Trophoblast cell (in vitro differentiated cells and primary cell): ENCODE measurements around the gene HIRA.

Experiments
- DNase-seq, 2 donors: peaks; one replicate each; pipeline ENCODE4 v3.0.0-alpha.2; 2016
- H2AFZ ChIP-seq: 2 replicates; pipeline ENCODE4 v1.6.1; 2013; ENCODE audit warnings: low read length, moderate library complexity, mild to moderate bottlenecking; ENCODE audit not compliant: insufficient read depth, poor library complexity
- H2AK5ac ChIP-seq: 2 replicates; pipeline ENCODE4 v1.6.1; 2013; ENCODE audit warnings: mild to moderate bottlenecking, low read length
- H2BK120ac ChIP-seq: 2 replicates; pipeline ENCODE4 v1.6.1; 2013; ENCODE audit warnings: low read length, mild to moderate bottlenecking, moderate library complexity; ENCODE audit not compliant: insufficient read depth, poor library complexity
- H2BK12ac ChIP-seq: 2 replicates; pipeline ENCODE4 v1.6.1; 2013; ENCODE audit warnings: mild to moderate bottlenecking, low read length, moderate library complexity
- H2BK5ac ChIP-seq: 2 replicates; pipeline ENCODE4 v1.6.1; 2013; ENCODE audit warnings: low read length, low read depth, moderate library complexity, mild to moderate bottlenecking; ENCODE audit not compliant: poor library complexity
- H3K14ac ChIP-seq: 2 replicates; pipeline ENCODE4 v1.6.1; 2013; ENCODE audit warnings: mild to moderate bottlenecking, low read length
- H3K18ac ChIP-seq: 2 replicates; pipeline ENCODE4 v1.6.1; 2013; ENCODE audit warnings: mild to moderate bottlenecking, low read length
- H3K23ac ChIP-seq: 2 replicates; pipeline ENCODE4 v1.6.1; 2013; ENCODE audit warnings: low read length
- H3K27ac ChIP-seq: 2 replicates; pipeline ENCODE4 v1.5.1; 2013; ENCODE audit warnings: low read depth, mild to moderate bottlenecking, inconsistent platforms, low read length, moderate library complexity
- H3K27me3 ChIP-seq: 2 replicates; pipeline ENCODE4 v1.6.1; 2013; ENCODE audit warnings: inconsistent platforms, mild to moderate bottlenecking, low read length, moderate library complexity; ENCODE audit not compliant: insufficient read depth
- H3K36me3 ChIP-seq, 2 experiments: 1 replicate in 1 of 2; 2 replicates in 1 of 2; pipeline ENCODE4 v1.6.1; 2013; ENCODE audit warnings: low read length in 2 of 2, mild to moderate bottlenecking in 2 of 2, moderate library complexity in 1 of 2; ENCODE audit not compliant: insufficient read depth in 2 of 2, control insufficient read depth in 1 of 2
- H3K4ac ChIP-seq: 2 replicates; pipeline ENCODE4 v1.6.1; 2013; ENCODE audit warnings: low read depth, mild to moderate bottlenecking, low read length, moderate library complexity
- H3K4me1 ChIP-seq, 2 experiments: 1 replicate in 1 of 2; 2 replicates in 1 of 2; pipeline ENCODE4 v1.6.1; 2013; ENCODE audit warnings: low read length in 2 of 2, mild to moderate bottlenecking in 2 of 2, moderate library complexity in 1 of 2; ENCODE audit not compliant: insufficient read depth in 2 of 2, control insufficient read depth in 1 of 2
- H3K4me2 ChIP-seq: 2 replicates; pipeline ENCODE4 v1.6.1; 2013; ENCODE audit warnings: inconsistent platforms, mild to moderate bottlenecking, low read length, moderate library complexity
- H3K4me3 ChIP-seq: 2 replicates; pipeline ENCODE4 v1.5.1; 2013; ENCODE audit warnings: mild to moderate bottlenecking, low read depth, low read length, inconsistent platforms
- H3K79me1 ChIP-seq: one replicate; pipeline ENCODE4 v1.6.1; 2013; ENCODE audit warnings: low read length
- H3K79me2 ChIP-seq: 2 replicates; pipeline ENCODE4 v1.6.1; 2013; ENCODE audit warnings: low read length, mild to moderate bottlenecking; ENCODE audit not compliant: control insufficient read depth, insufficient read depth, poor library complexity
- H3K9ac ChIP-seq: 2 replicates; pipeline ENCODE4 v1.6.1; 2013; ENCODE audit warnings: mild to moderate bottlenecking, low read length
- H3K9me3 ChIP-seq: 2 replicates; pipeline ENCODE4 v1.6.1; 2013; ENCODE audit warnings: low read depth, mild to moderate bottlenecking, control low read depth, inconsistent platforms, low read length; ENCODE audit not compliant: insufficient read depth
- H4K12ac ChIP-seq: 2 replicates; pipeline ENCODE4 v1.6.1; 2013; ENCODE audit warnings: low read depth, mild to moderate bottlenecking, low read length, moderate library complexity
- H4K8ac ChIP-seq: 2 replicates; pipeline ENCODE4 v1.6.1; 2013; ENCODE audit warnings: low read depth, mild to moderate bottlenecking, low read length, moderate library complexity
- H4K91ac ChIP-seq: one replicate; pipeline ENCODE4 v1.6.1; 2013; ENCODE audit warnings: low read depth, mild to moderate bottlenecking, low read length, moderate library complexity
- whole genome bisulfite sequencing: extraction: QIAGEN DNeasy Blood & Tissue Kit; methylation state at CpG from one replicate; pipeline ENCODE4 v1.1.7; 2013; ENCODE audit warnings: missing lambda C conversion rate; ENCODE audit not compliant: insufficient read length, insufficient coverage; ENCODE audit errors: extremely low coverage; 5-methylcytosine and 5-hydroxymethylcytosine counted together

Gene HIRA

GRCh38 chr22:19292458-19293230 lies 138.9 kb downstream of the HIRA start:
- no CpG with 5 or more reads among the region's 23 CpGs for WGBS

GRCh38 chr22:19291580-19292457 lies 139.7 kb downstream of the HIRA start, which contains the start of gene CLTCL1:
TSS of gene CLTCL1 (minus strand) at chr22:19291719. CDS start at chr22:19291641, 78 bp downstream.
- Histone ChIP-seq H3K18ac (peak within 1 kb of the TSS; percentile 78), H3K4ac (peak within 1 kb of the TSS; percentile 23), H2AFZ (peak within 1 kb of the TSS; percentile 85), H3K79me2 (no peaks in the 10 kb centered on the region), H3K79me1 (peaks cover 5% of the 10 kb centered on the region), H2BK120ac (peak within 1 kb of the TSS; percentile 19), H3K4me1 (peaks cover 6 to 12% of the 10 kb centered on the region in 2 experiments), H4K8ac (peak within 1 kb of the TSS; percentile 76), H3K4me3 (peak within 1 kb of the TSS; percentile 82), H2BK5ac (no peak within 1 kb of the TSS), H4K91ac (no peak within 1 kb of the TSS), H3K14ac (peak within 1 kb of the TSS; percentile 72), H3K27me3 (peaks cover 4% of the 10 kb centered on the region), H2BK12ac (no peak within 1 kb of the TSS), H3K9me3 (no peaks in the 10 kb centered on the region), H2AK5ac (no peak within 1 kb of the TSS), H4K12ac (peak within 1 kb of the TSS; percentile 27), H3K9ac (peak within 1 kb of the TSS; percentile 81), H3K27ac (no peak within 1 kb of the TSS), H3K4me2 (peak within 1 kb of the TSS; percentile 99), H3K36me3 (no peaks in the 10 kb centered on the region), H3K23ac (peak within 1 kb of the TSS; percentile 1)
- WGBS: no CpG with 5 or more reads among the region's 74 CpGs
- DNase-seq: peak; percentile 49 to 69

More at GRCh38 chr22:19292458-19293230, 138.9 kb downstream of the HIRA start:
- no peak overlapping the region for H3K4me3 ChIP-seq
- no peak for DNase-seq
- no peak overlapping the region for H3K27ac ChIP-seq
- no peaks in the 10 kb centered on the region for H3K9me3 ChIP-seq
- H2BK120ac ChIP-seq: no peak overlapping the region
- no peak overlapping the region for H2AK5ac ChIP-seq
- no peak overlapping the region for H2BK12ac ChIP-seq
- no peak overlapping the region for H2BK5ac ChIP-seq
- no peak overlapping the region for H3K14ac ChIP-seq
- no peak overlapping the region for H4K91ac ChIP-seq
- H2AFZ ChIP-seq: no peak overlapping the region
- no peak overlapping the region for H4K12ac ChIP-seq
- peak overlapping the region; percentile 64 for H4K8ac ChIP-seq
- H3K79me1 ChIP-seq: peaks cover 5% of the 10 kb centered on the region
- H3K18ac ChIP-seq: no peak overlapping the region
- no peaks in the 10 kb centered on the region for H3K36me3 ChIP-seq
- H3K4me2 ChIP-seq: no peak overlapping the region
- no peak overlapping the region for H3K4ac ChIP-seq
- no peaks in the 10 kb centered on the region for H3K79me2 ChIP-seq
- H3K27me3 ChIP-seq: peaks cover 4% of the 10 kb centered on the region
- H3K9ac ChIP-seq: no peak overlapping the region
- no peak overlapping the region for H3K23ac ChIP-seq
- H3K4me1 ChIP-seq: peaks cover 6 to 9% of the 10 kb centered on the region in 2 experiments

GRCh38 chr22:19291218-19291579 lies 140.3 kb downstream of the HIRA start:
- Histone ChIP-seq H3K4me3 (peak overlapping the region; percentile 80), H2BK5ac (no peak overlapping the region), H3K79me2 (no peaks in the 10 kb centered on the region), H3K27me3 (peaks cover 4% of the 10 kb centered on the region), H4K91ac (no peak overlapping the region), H3K23ac (no peak overlapping the region), H3K27ac (no peak overlapping the region), H2AK5ac (no peak overlapping the region), H4K8ac (peak overlapping the region; percentile 76), H3K18ac (peak overlapping the region; percentile 78), H2BK12ac (no peak overlapping the region), H2AFZ (peak overlapping the region; percentile 85), H2BK120ac (peak overlapping the region; percentile 19), H3K14ac (peak overlapping the region; percentile 72), H3K4me2 (peak overlapping the region; percentile 86), H3K36me3 (no peaks in the 10 kb centered on the region), H3K4ac (peak overlapping the region; percentile 23), H3K79me1 (peaks cover 5% of the 10 kb centered on the region), H3K9me3 (no peaks in the 10 kb centered on the region), H4K12ac (peak overlapping the region; percentile 27), H3K4me1 (peaks cover 6 to 12% of the 10 kb centered on the region in 2 experiments), H3K9ac (peak overlapping the region; percentile 52)
- no CpG with 5 or more reads among the region's 41 CpGs for WGBS
- no peak for DNase-seq

- H3K79me2 ChIP-seq: no peaks in the 10 kb centered on the region
- no CpG with 5 or more reads among the region's 27 CpGs for WGBS
- H3K36me3 ChIP-seq: no peaks in the 10 kb centered on the region
- H4K8ac ChIP-seq: peak overlapping the region; percentile 46
- peak overlapping the region; percentile 80 for H3K4me3 ChIP-seq
- peaks cover 4% of the 10 kb centered on the region for H3K27me3 ChIP-seq
- no peak overlapping the region for H3K4ac ChIP-seq
- H4K91ac ChIP-seq: no peak overlapping the region
- H2BK5ac ChIP-seq: no peak overlapping the region
- H3K9me3 ChIP-seq: no peaks in the 10 kb centered on the region
- H3K9ac ChIP-seq: peak overlapping the region; percentile 52
- H3K14ac ChIP-seq: peak overlapping the region; percentile 72
- no peak overlapping the region for H3K27ac ChIP-seq
- no peak overlapping the region for H2BK12ac ChIP-seq
- H4K12ac ChIP-seq: peak overlapping the region; percentile 27
- no peak overlapping the region for H2BK120ac ChIP-seq
- H3K4me2 ChIP-seq: peak overlapping the region; percentile 86
- peak in 1 of 2 donors; percentile 24 for DNase-seq
- no peak overlapping the region for H3K18ac ChIP-seq
- peaks cover 6 to 12% of the 10 kb centered on the region in 2 experiments for H3K4me1 ChIP-seq
- H3K23ac ChIP-seq: peak overlapping the region; percentile 1
- H3K79me1 ChIP-seq: peaks cover 5% of the 10 kb centered on the region
- H2AFZ ChIP-seq: peak overlapping the region; percentile 85
- no peak overlapping the region for H2AK5ac ChIP-seq
These were observed 140.9 kb downstream of the HIRA start for GRCh38 chr22:19290400-19291217.
